H9 (cell line): Measurements from ENCODE around the gene ZFP64. TPM values are rescaled to one million over a fixed set of nuclear protein-coding genes. Genes with fewer than 3 reads are reported as not detected.

Experiments used
- DNase-seq: peaks from one replicate; pipeline ENCODE4 v3.0.0-alpha.2; 2017
- H2AFZ ChIP-seq: one replicate; pipeline ENCODE4 v1.6.1; 2013; ENCODE audit warnings: mild to moderate bottlenecking, low read length, control low read depth, moderate library complexity
- H2AK5ac ChIP-seq: 2 replicates; pipeline ENCODE4 v1.6.1; 2013; ENCODE audit warnings: low read length, control low read depth, mixed read lengths; ENCODE audit not compliant: insufficient read length
- H2BK120ac ChIP-seq: one replicate; pipeline ENCODE4 v1.6.1; 2013; ENCODE audit warnings: low read depth, mild to moderate bottlenecking, low read length, control low read depth, inconsistent platforms; ENCODE audit not compliant: poor library complexity, severe bottlenecking
- H2BK12ac ChIP-seq: 2 replicates; pipeline ENCODE4 v1.6.1; 2013; ENCODE audit warnings: low read length, control low read depth, mixed read lengths, low read depth; ENCODE audit not compliant: insufficient read length
- H2BK15ac ChIP-seq: 2 replicates; pipeline ENCODE4 v1.6.1; 2013; ENCODE audit warnings: low read depth, low read length, control low read depth
- H2BK20ac ChIP-seq: one replicate; pipeline ENCODE4 v1.6.1; 2013; ENCODE audit warnings: low read depth, mild to moderate bottlenecking, low read length, control low read depth, inconsistent platforms; ENCODE audit not compliant: poor library complexity, severe bottlenecking
- H2BK5ac ChIP-seq: 2 replicates; pipeline ENCODE4 v1.6.1; 2013; ENCODE audit warnings: low read length, control low read depth, mixed read lengths; ENCODE audit not compliant: insufficient read length
- H3K14ac ChIP-seq: 2 replicates; pipeline ENCODE4 v1.6.1; 2013; ENCODE audit warnings: low read length, control low read depth; ENCODE audit not compliant: insufficient read depth
- H3K18ac ChIP-seq: 2 replicates; pipeline ENCODE4 v1.6.1; 2013; ENCODE audit warnings: low read depth, mild to moderate bottlenecking, mixed read lengths, low read length, control low read depth; ENCODE audit not compliant: insufficient read length
- H3K23ac ChIP-seq: 2 replicates; pipeline ENCODE4 v1.6.1; 2013; ENCODE audit warnings: low read length, control low read depth, mixed read lengths, low read depth; ENCODE audit not compliant: insufficient read length
- H3K23me2 ChIP-seq: 2 replicates; pipeline ENCODE4 v1.6.1; 2013; ENCODE audit warnings: low read depth, mild to moderate bottlenecking, mixed read lengths, low read length, control low read depth; ENCODE audit not compliant: insufficient read length, poor library complexity, severe bottlenecking
- H3K27ac ChIP-seq: 2 replicates; pipeline ENCODE4 v1.5.1; 2013; ENCODE audit warnings: low read length, control low read depth, mixed read lengths, low read depth; ENCODE audit not compliant: insufficient read length
- H3K27me3 ChIP-seq: 2 replicates; pipeline ENCODE4 v1.6.1; 2013; ENCODE audit warnings: low read length, control low read depth, inconsistent platforms; ENCODE audit not compliant: insufficient read depth
- H3K4ac ChIP-seq: 2 replicates; pipeline ENCODE4 v1.6.1; 2013; ENCODE audit warnings: low read depth, mild to moderate bottlenecking, control low read depth, inconsistent platforms, low read length, moderate library complexity
- H3K4me1 ChIP-seq: 2 replicates; pipeline ENCODE4 v1.6.1; 2013; ENCODE audit warnings: low read length, control low read depth, inconsistent platforms; ENCODE audit not compliant: insufficient read depth
- H3K4me2 ChIP-seq: 2 replicates; pipeline ENCODE4 v1.6.1; 2013; ENCODE audit warnings: low read length, control low read depth, mixed read lengths; ENCODE audit not compliant: insufficient read length, insufficient read depth
- H3K56ac ChIP-seq: 2 replicates; pipeline ENCODE4 v1.6.1; 2013; ENCODE audit warnings: low read depth, mild to moderate bottlenecking, mixed read lengths, low read length, control low read depth; ENCODE audit not compliant: insufficient read length
- H3K79me1 ChIP-seq: 2 replicates; pipeline ENCODE4 v1.6.1; 2013; ENCODE audit warnings: low read depth, mild to moderate bottlenecking, moderate library complexity, low read length, control low read depth, inconsistent platforms; ENCODE audit not compliant: insufficient read depth, poor library complexity, severe bottlenecking
- H3K79me2 ChIP-seq: 2 replicates; pipeline ENCODE4 v1.6.1; 2013; ENCODE audit warnings: low read length, control low read depth, inconsistent platforms; ENCODE audit not compliant: insufficient read depth
- H3K9ac ChIP-seq: 2 replicates; pipeline ENCODE4 v1.6.1; 2013; ENCODE audit warnings: low read length, control low read depth, mixed read lengths; ENCODE audit not compliant: insufficient read length; ENCODE audit errors: extremely low read depth
- H3K9me3 ChIP-seq: one replicate; pipeline ENCODE4 v1.6.1; 2013; ENCODE audit warnings: low read depth, low read length, inconsistent platforms; ENCODE audit not compliant: control insufficient read depth
- H3T11ph ChIP-seq: one replicate; pipeline ENCODE4 v1.6.1; 2013; ENCODE audit warnings: mild to moderate bottlenecking, low read length, control low read depth, inconsistent platforms
- H4K20me1 ChIP-seq: one replicate; pipeline ENCODE4 v1.6.1; 2013; ENCODE audit not compliant: control insufficient read depth, insufficient read length, insufficient read depth
- H4K5ac ChIP-seq: 2 replicates; pipeline ENCODE4 v1.6.1; 2013; ENCODE audit warnings: low read depth, mild to moderate bottlenecking, mixed read lengths, low read length, control low read depth; ENCODE audit not compliant: insufficient read length
- H4K8ac ChIP-seq: replicated peaks from 2 replicates; pipeline ENCODE4 v1.6.1; 2013; ENCODE audit warnings: low read length, control low read depth, mixed read lengths, low read depth; ENCODE audit not compliant: insufficient read length
- H4K91ac ChIP-seq: 2 replicates; pipeline ENCODE4 v1.6.1; 2013; ENCODE audit warnings: low read depth, mild to moderate bottlenecking, moderate library complexity, mixed read lengths, low read length, control low read depth; ENCODE audit not compliant: insufficient read length
- H3K27ac Mint-ChIP-seq, 3 experiments: 2 replicates in 2 of 3; 3 replicates in 1 of 3; pipeline ENCODE4 v1.8.0; 2020 to 2021; ENCODE audit warnings: mixed read lengths in 3 of 3, mild to moderate bottlenecking in 1 of 3, moderate library complexity in 1 of 3
- H3K27me3 Mint-ChIP-seq: 2 replicates; pipeline ENCODE4 v1.8.0; 2021; ENCODE audit warnings: low read depth, mild to moderate bottlenecking, moderate library complexity, mixed read lengths
- H3K36me3 Mint-ChIP-seq, 3 experiments: 2 replicates in 2 of 3; 3 replicates in 1 of 3; pipeline ENCODE4 v1.8.0; 2020 to 2021; ENCODE audit warnings: low read depth in 3 of 3, mixed read lengths in 3 of 3; ENCODE audit not compliant: insufficient read depth in 1 of 3
- H3K4me1 Mint-ChIP-seq, 2 experiments: 2 replicates each; pipeline ENCODE4 v1.8.0; 2020; ENCODE audit warnings: mixed read lengths in 2 of 2
- H3K4me3 Mint-ChIP-seq, 2 experiments: 2 replicates in 1 of 2; 3 replicates in 1 of 2; pipeline ENCODE4 v1.8.0; 2020 to 2021; ENCODE audit warnings: mild to moderate bottlenecking in 2 of 2, mixed read lengths in 2 of 2, moderate library complexity in 1 of 2
- H3K9me3 Mint-ChIP-seq, 2 experiments: 2 replicates in 1 of 2; 3 replicates in 1 of 2; pipeline ENCODE4 v1.8.0; 2020; ENCODE audit warnings: mild to moderate bottlenecking in 2 of 2, mixed read lengths in 2 of 2, moderate library complexity in 1 of 2
- whole genome bisulfite sequencing: extraction: QIAGEN DNeasy Blood & Tissue Kit; methylation state at CpG from one replicate; pipeline ENCODE4 v1.1.7; 2013; ENCODE audit warnings: missing lambda C conversion rate, low lambda C conversion rate, mixed read lengths; ENCODE audit not compliant: insufficient read length; ENCODE audit errors: extremely low coverage; 5-methylcytosine and 5-hydroxymethylcytosine counted together
- total RNA-seq: library from RNA; stranded (reverse); gene quantifications from 2 replicates; pipeline ENCODE4 v1.2.1, GENCODE V29; 2021
- TF ChIP-seq, protein P1 (sequence below): fragments of 200-600 bp; sonication (generic); conservative IDR thresholded peaks from 3 replicates; pipeline ENCODE4 v1.8.0; 2021; ENCODE audit warnings: antibody characterized with exemption, mild to moderate bottlenecking

The ZFP64 gene
- total RNA-seq, 1 experiment from 2014 or later, result 29.2 TPM

GRCh38 chr20:52102126-52102525 lies 89.5 kb downstream of the ZFP64 start:
- Histone ChIP-seq H2BK120ac (no peak overlapping the region), H2BK20ac (no peak overlapping the region), H3K4ac (no peak overlapping the region), H3K4me1 (no peaks in the 10 kb centered on the region; the same call in 1 of the 2 replicates), H3T11ph (no peak overlapping the region), H3K56ac (no peak overlapping the region), H3K23ac (no peak overlapping the region), H4K8ac (no peak overlapping the region), H2AFZ (no peak overlapping the region), H3K23me2 (peaks cover 25% of the 10 kb centered on the region), H3K27ac (no peak overlapping the region), H4K20me1 (peaks cover 3% of the 10 kb centered on the region), H4K91ac (no peak overlapping the region), H3K18ac (no peak overlapping the region), H3K9me3 (no peaks in the 10 kb centered on the region), H3K14ac (no peak overlapping the region), H2BK12ac (no peak overlapping the region), H2AK5ac (no peak overlapping the region), H3K27me3 (peaks cover 22% of the 10 kb centered on the region; the same call in 1 of the 2 replicates), H2BK15ac (no peak overlapping the region), H3K79me2 (no peaks in the 10 kb centered on the region), H3K79me1 (no peaks in the 10 kb centered on the region), H2BK5ac (no peak overlapping the region), H4K5ac (no peak overlapping the region), H3K9ac (no peak overlapping the region), H3K4me2 (no peak overlapping the region)
- H3K4me1 Mint-ChIP-seq, result peaks cover 19 to 31% of the 10 kb centered on the region in 2 experiments
- TF ChIP-seq, protein P1, sequence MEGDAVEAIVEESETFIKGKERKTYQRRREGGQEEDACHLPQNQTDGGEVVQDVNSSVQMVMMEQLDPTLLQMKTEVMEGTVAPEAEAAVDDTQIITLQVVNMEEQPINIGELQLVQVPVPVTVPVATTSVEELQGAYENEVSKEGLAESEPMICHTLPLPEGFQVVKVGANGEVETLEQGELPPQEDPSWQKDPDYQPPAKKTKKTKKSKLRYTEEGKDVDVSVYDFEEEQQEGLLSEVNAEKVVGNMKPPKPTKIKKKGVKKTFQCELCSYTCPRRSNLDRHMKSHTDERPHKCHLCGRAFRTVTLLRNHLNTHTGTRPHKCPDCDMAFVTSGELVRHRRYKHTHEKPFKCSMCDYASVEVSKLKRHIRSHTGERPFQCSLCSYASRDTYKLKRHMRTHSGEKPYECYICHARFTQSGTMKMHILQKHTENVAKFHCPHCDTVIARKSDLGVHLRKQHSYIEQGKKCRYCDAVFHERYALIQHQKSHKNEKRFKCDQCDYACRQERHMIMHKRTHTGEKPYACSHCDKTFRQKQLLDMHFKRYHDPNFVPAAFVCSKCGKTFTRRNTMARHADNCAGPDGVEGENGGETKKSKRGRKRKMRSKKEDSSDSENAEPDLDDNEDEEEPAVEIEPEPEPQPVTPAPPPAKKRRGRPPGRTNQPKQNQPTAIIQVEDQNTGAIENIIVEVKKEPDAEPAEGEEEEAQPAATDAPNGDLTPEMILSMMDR, result no peak
- peaks cover 66% of the 10 kb centered on the region for H3K27me3 Mint-ChIP-seq
- peaks cover 0 to 9% (median 1%) of the 10 kb centered on the region in 3 experiments; a peak in 4 of 7 replicates for H3K36me3 Mint-ChIP-seq
- no CpG with 5 or more reads among the region's 4 CpGs for WGBS
- no peak overlapping the region for H3K27ac Mint-ChIP-seq
- no peak overlapping the region; a peak in 1 of 5 replicates for H3K4me3 Mint-ChIP-seq
- no peak for DNase-seq
- no peaks in the 10 kb centered on the region for H3K9me3 Mint-ChIP-seq
